ENCODE data around the gene CERK.

Gene CERK

DNA sequence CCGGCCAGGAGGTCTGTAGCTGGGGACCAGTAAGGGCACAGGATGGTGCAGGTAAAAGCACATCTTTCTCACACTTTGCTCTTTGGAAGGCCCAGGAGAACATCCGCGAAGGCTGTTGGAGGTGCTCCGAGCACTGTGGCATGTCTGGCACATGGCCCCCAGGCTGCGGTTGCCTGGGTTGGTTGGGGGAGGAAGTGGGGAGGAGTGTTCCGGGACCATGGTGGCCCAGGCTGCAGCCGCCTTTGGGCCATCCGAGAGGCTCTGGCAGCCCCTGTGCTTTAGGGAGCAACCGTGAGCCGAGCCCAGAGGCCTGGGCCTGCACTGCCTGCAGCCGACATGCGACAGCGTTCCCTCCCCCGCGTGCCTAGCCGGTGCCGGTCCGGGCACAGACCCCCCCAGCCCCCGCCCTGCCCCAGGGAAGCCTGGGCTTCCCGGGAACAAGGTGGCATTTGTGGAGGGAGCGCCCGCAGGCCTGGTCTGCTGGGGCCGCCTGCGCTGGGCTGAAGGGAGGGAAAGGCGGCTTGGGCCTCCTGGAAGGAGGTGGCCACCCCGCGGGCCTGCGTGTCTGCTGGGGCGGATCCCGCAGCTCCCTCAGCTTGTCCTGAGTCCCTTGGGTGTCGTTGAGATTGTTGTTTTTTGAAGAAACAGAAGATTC, 59.9 kb downstream of the CERK start:
- no peak for DNase-seq (ENCODE audit: low read depth)

DNA sequence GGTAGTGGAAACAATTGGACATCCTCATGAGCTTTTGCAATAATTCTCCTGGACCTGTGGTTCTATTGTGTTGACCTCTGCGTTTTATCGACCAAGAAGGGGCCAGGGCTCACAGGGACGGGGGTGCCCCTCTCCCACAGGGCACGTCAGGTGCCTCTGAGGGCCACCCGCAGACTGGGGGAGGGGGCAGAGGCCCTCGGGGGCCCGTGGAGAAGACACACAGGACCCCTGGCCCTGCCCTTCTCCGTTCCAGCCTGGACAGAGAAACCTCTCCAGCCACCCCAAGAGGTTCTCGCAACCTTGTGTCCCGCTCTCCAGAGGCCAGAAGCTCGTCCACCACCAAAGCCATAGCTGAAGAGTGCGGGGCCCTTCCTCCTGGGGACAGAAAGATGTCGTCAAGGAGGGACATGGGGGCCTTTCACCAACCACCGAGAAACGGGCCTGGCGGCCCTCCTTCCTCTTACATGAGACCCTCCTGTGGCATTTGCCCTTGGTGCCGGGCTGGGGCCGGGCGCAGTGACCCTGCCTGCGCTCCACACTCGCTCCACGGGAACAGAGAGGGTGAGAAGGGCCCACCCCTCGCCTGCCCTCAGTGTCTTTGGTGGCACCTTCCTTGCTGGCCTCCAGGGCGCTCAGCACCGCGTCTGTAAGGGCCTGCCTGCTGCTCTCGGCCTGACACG, 60.6 kb downstream of the CERK start:
- no peak for DNase-seq (ENCODE audit: low read depth)

DNA sequence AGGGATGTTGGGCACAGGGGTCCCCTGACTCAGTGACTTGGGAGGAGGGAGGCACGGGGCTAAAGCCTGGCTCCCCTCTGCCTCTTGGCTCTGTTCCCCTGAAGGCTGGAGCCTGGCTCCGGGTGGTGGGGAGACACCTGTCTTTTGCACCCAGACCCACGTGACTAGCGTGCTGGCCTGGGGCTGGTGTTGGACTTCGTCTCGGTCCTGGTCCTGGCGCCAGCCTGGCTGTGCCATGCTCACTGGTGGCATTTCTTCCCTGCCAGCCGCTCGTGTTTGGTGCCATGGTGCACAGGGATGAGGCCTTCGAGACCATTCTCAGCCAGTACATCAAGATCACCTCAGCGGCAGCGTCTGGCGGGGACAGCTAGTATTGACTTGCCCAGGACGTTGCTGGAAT, 61.2 kb downstream of the CERK start:
- no peak for DNase-seq (ENCODE audit: low read depth)

DNA sequence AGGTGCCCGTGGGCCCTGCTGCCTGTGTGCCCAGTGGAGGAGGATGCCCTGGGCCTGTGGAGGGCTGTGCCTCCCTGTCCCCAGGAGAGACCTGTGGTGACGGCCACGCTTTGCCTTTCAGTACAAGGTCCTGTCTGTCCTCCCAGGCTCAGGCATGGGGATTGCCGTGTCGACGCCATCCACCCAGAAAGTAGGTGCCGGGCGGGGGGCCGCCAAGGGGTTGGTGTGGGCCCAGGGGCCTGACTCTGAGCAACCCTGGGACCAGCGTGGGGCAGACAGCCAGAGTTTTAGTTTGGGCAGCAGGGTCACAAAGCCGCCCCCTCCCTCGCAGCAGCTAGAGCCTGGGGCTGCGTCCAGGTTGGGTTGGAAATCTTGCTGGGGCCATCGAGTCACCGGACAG, 61.6 kb downstream of the CERK start:
- DNase-seq (ENCODE audit: low read depth): no peak

DNA sequence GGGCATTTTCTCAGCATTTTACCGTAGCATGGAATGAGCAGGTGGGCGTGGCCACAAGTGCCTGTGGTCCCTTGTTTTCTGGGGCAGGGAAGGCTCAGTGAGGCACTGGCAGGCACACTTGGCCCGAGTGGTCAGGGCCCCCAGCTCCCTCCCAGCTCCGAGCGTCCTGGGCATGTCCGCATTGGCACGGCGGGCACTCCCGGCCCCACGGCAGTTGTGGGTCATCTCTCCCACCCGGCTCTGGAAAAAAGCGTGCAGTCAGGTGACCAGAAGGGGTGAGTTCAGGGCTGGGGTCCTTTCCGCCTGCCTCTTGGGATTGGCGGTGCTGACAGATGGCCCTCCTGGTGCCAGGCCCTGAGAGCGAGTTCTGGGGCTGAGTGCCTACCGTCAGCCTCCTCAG, 62.1 kb downstream of the CERK start:
- DNase-seq (ENCODE audit: low read depth): no peak

DNA sequence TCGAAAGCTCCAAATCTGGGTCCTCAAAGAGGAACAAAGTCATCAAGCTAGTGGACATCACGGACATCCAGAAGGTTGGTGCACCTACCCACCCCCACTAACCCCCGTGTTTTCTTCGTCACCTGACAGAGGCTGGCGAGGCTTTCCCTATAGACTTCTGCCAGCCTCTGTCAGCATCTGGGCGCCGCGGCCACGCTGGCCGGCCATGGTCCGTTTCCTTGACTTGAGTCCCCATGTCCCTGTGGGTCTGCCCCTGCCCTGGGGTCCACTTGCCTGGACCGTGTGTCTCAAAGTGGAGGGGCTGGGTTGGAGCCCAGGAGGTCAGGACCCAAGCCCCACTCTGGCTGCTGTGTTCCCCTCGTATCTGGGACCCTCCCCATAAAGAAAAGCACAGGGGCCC, 62.6 kb downstream of the CERK start:
- no peak for DNase-seq (ENCODE audit: low read depth)

DNA sequence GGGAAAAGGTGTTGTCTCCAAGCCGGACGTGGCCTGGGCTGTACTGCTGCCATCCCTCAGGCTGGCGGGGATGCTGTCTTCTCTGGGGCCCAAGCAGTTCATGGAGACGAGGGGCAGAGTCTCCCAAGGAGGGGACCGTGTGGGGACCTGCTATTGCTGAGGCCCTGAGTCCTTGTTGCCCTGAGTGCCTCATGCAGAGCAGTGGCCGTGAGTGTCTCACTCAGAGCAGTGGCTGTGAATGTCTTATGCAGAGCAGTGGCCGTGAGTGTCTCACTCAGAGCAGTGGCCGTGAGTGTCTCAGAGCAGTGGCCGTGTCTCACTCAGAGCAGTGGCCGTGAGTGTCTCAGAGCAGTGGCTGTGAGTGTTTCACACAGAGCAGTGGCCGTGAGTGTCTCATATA, 63.1 kb downstream of the CERK start:
- DNase-seq (ENCODE audit: low read depth): no peak

DNA sequence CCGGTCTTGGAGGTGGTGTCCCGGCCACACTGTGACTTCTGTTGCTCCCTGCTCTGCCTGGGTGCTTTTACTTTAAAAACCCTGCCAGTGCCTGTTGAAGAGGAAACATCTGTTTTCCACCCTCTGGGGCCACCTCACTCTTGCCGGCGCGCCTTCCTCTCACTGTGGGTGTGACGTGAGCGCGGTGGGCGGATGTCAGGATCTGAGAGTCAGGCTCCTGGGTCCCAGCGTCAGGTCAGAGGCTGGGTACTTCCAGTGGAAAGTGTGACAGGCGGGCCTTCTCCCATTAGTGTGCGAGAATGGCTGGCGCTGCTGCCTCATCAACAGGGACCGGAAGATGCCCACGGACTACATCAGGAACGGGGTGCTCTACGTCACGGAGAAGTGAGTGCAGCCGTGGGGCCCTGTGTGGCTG, 63.7 kb downstream of the CERK start:
- peak; percentile 69 for DNase-seq (ENCODE audit: low read depth)

DNA sequence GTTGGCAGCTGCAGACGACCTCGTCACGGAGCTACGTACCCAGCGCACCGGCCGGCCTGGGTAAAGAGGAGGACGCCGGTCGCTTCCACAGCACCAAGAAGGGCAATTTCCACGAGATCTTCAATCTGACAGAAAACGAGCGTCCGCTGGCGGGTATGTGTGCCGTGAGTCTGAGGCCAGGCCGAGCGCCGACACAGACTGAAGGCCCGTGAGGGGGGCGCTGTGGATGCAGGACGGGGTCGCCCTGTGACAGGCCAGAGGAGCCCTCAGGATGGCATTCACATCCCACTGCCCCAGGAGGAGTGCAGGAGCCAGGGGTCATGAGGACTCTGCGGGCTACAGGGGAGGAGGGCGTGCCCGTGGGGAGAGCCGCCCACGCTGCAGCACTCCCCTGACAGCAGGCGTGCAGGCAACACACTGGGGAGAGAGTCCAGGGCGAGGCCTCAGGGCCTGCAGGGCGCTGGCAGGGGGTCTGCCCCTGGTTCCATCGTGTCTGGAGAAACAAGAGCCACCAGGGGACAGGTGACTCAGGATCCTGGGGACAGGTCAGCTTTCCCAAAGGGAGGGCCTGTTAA, 64.3 kb downstream of the CERK start:
- DNase-seq (ENCODE audit: low read depth): no peak

DNA sequence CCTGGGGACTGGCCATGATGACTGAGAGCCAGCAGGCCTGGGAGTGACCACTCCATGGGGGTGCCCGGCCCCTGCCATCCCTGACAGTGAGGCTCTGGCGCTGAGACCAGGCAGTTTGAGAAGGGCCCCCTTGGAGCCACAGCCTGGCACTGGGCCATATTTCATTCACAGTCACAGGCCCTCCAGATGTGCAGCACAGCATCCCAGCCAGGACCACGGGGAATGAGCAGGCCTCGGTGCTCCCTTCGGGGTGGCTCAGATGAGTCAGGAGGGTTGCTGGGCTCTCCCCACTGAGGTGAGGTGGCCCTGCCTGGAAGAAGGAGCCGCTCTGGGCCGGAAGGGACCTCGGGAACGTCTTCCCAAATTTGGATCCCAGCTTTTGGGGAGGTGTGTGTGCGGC, 64.8 kb downstream of the CERK start:
- DNase-seq (ENCODE audit: low read depth): no peak

DNA sequence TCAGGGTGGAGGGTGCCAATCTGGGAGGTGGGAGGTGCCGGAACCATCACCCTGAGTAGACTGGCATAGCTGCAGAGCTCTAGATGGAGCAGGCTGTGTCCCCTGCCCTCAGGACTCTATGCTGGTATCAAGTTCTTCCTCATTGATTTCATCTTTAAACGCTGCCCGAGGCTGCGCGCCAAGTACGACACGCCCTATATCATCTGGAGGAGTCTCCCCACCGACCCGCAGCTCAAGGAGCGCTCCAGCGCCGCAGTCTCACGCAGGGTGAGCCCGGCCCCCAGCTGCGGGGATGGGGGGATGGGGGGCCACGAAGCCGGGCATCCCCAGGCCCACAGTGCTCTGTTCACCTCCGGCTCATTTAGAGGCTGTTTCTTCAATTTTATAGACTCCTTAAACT, 65.3 kb downstream of the CERK start:
- DNase-seq (ENCODE audit: low read depth): no peak

DNA sequence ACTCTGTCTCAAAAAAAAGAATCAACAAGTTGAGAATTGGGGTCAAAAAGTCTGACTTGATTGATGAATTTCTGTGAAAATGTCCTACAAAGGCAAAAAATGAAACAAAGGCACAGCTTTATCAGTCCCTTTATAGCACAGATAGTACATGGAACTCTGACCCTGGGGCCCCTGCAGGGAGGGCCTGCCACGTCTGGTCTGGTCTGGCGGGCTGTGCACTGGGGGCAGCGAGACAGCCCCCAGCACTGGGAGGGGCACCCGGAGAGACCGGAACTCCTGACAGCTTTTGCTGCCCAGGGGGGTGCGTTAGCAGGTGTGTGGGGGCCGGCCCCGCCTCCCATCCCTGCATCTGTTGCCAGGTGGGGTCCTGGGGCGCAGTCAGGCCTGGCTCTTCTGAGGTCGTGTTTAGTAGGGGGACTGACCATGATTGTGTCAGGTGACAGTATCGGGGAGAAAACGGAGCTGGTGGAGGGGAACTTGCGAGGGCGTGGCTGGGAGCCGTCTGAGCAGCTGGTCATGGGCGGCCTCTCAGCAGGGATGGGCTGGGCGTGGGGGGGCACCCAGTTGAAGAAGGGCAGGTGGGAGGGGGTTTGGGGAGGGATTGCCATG, 66.1 kb downstream of the CERK start:
- no peak for DNase-seq (ENCODE audit: low read depth)

DNA sequence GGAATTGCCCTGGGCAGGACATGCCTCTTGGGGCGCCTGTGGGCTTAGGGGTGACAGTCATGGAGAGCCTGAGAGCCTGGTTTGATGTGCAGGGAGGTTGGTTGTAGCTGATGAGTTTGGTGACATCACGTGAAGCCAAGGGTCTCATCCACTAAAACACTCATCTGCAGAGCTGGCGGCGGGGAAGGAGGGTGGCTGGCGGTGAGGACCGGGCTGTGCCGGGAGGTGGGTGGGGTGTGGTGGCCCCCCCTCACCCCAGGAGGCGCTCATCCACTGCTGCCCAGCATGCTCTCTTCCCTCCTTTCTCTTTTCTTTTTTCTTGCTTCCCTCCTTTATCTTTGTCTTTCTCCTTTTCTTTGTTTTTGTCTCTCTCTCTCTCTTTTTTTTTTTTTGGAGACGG, 68.9 kb downstream of the CERK start:
- no peak for DNase-seq (ENCODE audit: low read depth)

DNA sequence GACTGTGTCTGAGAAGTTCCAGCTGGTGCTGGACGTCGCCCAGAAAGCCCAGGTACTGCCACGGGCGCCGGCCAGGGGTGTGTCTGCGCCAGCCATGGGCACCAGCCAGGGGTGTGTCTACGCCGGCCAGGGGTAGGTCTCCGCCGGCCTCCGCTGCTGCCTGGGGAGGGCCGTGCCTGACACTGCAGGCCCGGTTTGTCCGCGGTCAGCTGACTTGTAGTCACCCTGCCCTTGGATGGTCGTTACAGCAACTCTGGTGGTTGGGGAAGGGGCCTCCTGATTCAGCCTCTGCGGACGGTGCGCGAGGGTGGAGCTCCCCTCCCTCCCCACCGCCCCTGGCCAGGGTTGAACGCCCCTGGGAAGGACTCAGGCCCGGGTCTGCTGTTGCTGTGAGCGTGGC, 69.9 kb downstream of the CERK start:
- no peak for DNase-seq (ENCODE audit: low read depth)

DNA sequence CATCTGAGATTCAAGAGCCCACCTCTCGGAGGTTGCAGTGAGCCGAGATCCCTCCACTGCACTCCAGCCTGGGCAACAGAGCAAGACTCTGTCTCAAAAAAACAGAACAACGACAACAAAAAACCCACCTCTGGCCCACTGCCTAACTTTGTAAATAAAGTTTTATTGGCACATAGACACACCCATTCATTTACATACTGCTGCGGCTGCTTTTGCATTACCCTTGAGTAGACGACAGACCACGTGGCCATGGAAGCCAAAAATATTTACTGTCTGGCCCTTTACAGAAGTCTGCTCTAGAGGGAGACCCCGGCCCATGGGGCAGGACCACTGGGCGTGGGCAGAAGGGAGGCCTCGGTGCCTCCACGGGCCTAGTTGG, 70.8 kb downstream of the CERK start:
- DNase-seq (ENCODE audit: low read depth): no peak

DNA sequence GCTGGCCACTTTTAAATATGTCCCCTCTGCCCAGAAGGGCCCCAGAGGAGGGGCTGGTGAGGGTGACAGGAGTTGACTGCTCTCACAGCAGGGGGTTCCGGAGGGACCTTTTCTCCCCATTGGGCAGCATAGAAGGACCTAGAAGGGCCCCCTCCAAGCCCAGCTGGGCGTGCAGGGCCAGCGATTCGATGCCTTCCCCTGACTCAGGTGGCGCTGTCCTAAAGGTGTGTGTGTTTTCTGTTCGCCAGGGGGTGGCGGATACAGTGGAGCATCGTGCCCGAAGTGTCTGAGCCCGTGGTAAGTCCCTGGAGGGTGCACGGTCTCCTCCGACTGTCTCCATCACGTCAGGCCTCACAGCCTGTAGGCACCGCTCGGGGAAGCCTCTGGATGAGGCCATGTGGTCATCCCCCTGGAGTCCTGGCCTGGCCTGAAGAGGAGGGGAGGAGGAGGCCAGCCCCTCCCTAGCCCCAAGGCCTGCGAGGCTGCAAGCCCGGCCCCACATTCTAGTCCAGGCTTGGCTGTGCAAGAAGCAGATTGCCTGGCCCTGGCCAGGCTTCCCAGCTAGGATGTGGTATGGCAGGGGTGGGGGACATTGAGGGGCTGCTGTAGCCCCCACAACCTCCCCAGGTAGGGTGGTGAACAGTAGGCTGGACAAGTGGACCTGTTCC, 71.3 kb downstream of the CERK start:
- DNase-seq (ENCODE audit: low read depth): no peak

DNA sequence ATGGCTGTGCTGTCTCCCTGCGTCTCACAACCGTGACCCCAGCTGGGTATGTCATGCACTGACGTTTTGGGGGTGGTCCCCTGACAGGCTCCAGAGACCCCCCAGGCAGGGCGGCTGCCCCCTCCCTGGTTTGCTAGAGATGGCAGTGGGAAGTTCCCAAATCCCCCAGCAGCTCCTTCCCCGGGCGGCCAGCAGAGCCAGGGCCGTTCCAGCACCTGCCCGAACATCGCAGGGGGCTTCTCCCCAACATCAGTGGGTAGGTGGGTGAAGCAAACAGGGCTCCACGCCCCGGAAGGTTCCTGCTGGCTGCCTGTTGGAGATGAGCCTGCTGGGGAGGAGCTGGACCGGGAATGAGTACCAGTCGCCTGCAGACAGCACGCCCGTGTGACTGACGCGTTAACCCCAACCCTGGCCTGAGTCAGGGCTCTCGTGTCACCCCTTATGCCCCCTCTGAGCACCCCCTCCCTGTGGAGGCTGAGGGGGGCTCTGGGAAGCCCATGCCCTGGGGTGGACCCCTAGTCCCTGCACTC, 72.2 kb downstream of the CERK start:
- no peak for DNase-seq (ENCODE audit: low read depth)

DNA sequence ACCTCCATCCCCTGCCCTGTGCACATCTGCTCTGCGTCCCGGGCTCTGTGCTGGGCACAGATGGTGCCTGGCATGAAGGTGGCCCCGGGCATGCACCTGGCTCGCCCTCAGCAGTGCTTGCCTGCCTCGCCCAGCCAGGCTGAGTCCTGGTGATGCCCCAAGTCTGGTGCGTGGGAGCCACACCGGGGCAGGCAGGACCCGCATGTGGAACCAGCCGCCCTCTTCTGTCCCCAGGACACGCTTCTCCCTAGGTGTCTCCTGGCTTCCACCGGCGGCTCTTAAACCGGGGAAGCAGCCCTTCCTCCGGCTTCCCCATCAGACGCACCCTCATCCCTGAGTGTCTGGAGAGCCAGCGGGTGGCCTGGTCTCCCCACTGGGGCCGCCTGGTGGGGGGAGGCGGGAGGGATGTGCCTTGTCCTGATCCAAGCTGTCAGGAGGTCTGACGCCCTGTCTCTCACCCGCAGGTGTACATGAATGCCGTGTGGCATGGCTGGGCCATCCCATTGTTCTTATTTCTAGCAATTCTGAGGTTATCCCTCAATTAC, 72.8 kb downstream of the CERK start:
- no peak for DNase-seq (ENCODE audit: low read depth)

DNA sequence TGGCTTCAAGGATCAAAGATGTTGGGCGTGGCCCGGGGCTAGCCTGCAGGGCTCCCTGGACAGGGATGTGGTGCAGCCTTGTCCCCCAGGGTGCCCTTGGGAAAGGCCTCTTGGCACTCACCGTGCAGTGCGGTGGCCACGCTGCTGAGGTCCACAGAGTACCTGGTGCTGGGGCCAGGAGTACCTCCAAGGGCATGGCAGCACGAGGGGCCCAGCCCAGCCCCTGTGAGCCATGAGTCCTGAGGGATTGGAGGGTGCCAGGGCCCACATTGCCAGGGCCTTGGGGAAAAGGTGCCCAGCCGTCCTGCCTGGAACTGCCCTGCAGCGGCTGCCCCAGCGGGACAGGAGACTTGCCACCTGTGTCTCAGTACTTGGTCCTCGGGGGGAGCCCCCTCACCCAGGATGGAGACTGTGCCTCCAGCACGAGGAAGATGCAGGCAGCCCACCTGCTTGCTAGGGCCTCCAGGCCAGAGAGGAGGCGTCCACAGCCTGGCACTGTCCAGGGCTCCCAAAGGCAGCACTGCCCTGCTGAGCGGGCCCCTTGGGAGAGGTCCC, 73.7 kb downstream of the CERK start:
- DNase-seq (ENCODE audit: low read depth): no peak

DNA sequence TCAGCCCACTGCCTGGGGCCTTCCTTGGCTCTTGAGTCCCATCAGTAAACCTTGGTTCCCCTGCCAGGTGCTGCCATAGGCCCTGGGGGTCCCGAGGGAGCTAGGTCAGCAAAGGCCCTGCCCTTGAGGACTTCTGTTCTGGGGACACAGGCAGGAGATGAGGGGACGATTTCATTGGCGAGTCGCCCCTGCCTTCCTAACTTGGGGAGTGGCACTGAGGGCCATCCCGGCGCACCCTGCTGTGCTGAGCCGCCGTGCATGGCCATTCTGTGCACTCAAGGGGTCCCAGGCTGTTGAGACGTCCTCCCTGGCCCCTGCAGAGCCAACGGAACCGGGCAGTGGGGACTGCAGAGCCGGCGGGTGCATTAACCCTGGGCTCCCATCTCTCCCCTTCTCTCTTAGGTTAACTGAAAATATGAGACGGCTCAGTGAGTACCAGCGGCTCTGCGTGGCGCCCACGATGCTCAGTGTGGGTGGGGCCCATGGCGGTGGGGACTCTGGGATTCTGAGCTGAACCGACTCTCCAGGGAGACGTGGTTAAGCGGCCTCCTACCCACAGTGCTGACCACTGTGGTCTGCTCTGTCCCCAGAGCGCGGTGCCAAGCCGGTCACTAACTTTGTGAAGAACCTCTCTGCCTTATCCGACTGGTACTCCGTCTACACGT, 74.5 kb downstream of the CERK start:
- no peak for DNase-seq (ENCODE audit: low read depth)

DNA sequence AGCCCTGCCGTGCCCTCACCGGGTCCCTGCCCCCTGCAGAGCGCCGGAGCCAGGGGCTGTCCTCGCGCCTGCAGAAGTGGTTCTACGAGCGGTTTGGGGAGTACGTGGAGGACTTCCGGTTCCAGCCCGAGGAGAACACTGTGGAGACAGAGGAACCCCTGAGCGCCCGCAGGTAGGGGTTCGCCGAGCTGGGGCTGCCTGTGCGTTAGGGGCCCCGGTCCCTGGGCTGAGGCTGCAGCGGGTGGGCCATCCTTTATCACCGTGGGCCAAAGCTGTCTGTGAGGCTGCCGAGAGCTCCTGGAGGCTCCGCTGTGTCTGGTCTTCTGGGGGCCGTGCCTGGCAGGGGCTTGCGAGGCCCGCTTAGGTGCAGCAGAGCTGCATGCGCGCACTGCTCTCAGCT, 75.1 kb downstream of the CERK start:
- DNase-seq (ENCODE audit: low read depth): no peak

DNA sequence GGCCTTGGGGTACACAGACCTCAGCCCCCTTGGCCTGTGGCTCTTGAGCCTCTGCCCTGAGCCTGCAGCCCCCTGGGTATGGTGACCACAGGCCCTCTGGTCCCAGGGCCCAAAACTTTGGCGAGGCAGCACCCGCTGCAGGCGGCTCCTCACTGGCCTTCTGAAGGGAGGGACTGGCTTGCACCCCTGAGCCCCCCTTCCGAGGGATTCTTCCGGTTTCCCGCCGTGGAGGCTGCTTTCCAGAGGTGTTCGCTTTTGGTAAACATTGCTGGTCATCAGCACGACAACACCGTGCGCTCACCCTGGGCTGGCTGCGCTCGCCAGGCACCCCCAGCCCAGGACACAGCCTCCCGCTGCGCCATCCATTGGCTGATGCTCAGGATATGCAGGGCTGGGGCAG, 75.8 kb downstream of the CERK start:
- no peak for DNase-seq (ENCODE audit: low read depth)
